ENCODE results near the gene PLXNA4. TPM values are rescaled to one million over a fixed set of nuclear protein-coding genes. Genes with fewer than 3 reads are reported as not detected.

PLXNA4 gene
- total and polyA plus RNA-seq, 8 donors, result 1.9 to 6.6 (median 3.4) TPM

GRCh38 chr7:132472463-132473120, 103.7 kb downstream of the PLXNA4 start:
- intact Hi-C loops (cut with DNase I), result no loop called here
- Histone ChIP-seq H3K9me3 (no peaks in the 10 kb centered on the region), H3K4me1 (no peaks in the 10 kb centered on the region), H3K4me3 (no peak overlapping the region), H3K27me3 (peaks cover 0 to 18% of the 10 kb centered on the region in 2 donors), H3K36me3 (no peaks in the 10 kb centered on the region), H3K27ac (no peak overlapping the region)
- DNase-seq, result peak in 1 of 4 donors; percentile 13
- ATAC-seq, result peak; percentile 57
- TF ChIP-seq CTCF (IDR thresholded peaks at IDR 0.05), result no peak

GRCh38 chr7:132471515-132471914, 104.8 kb downstream of the PLXNA4 start:
- no peak overlapping the region for H3K4me3 ChIP-seq
- no peaks in the 10 kb centered on the region for H3K9me3 ChIP-seq
- intact Hi-C loops (cut with DNase I), result no loop called here
- no peak for TF ChIP-seq CTCF (IDR thresholded peaks at IDR 0.05)
- H3K27me3 ChIP-seq, result peaks cover 0 to 15% of the 10 kb centered on the region in 2 donors
- H3K27ac ChIP-seq, result no peak overlapping the region
- no peaks in the 10 kb centered on the region for H3K36me3 ChIP-seq
- ATAC-seq (no peak), DNase-seq (no peak)
- H3K4me1 ChIP-seq, result no peaks in the 10 kb centered on the region

GRCh38 chr7:132469681-132470080, 106.6 kb downstream of the PLXNA4 start:
- TF ChIP-seq CTCF (IDR thresholded peaks at IDR 0.05), result no peak
- intact Hi-C loops (cut with DNase I), result no loop called here

DNA sequence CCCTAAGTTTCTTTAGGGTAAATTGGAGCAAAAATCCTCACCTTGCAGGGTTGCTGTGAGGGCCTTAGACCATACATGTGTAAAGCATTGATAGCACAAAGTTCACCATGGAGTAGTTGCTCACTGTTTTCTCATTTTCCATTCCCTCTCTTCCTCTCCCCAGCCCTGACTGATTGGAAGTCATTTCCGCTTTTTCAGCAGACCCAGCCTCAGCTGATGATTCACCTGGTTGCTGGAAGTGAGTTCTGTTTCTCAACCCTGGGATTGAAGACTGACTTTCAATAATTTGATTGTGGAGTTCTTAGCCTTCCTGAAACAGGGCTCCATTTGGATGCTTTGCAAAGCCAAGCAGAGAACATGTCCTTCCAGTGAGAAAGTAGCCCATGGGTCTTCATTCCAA, 107.0 kb downstream of the PLXNA4 start:
- no peak for TF ChIP-seq CTCF (IDR thresholded peaks at IDR 0.05)
- H3K9me3 ChIP-seq, result no peaks in the 10 kb centered on the region
- no peaks in the 10 kb centered on the region for H3K4me1 ChIP-seq
- H3K27ac ChIP-seq, result no peak overlapping the region
- intact Hi-C loops (cut with DNase I), result no loop called here
- H3K4me3 ChIP-seq, result no peak overlapping the region
- no peaks in the 10 kb centered on the region for H3K36me3 ChIP-seq
- H3K27me3 ChIP-seq, result no peaks in the 10 kb centered on the region
- ATAC-seq, result no peak
- DNase-seq, result no peak

More at GRCh38 chr7:132469681-132470080, 106.6 kb downstream of the PLXNA4 start:
- DNase-seq (no peak), ATAC-seq (no peak)
- H3K4me3 ChIP-seq, result no peak overlapping the region
- no peaks in the 10 kb centered on the region for H3K27me3 ChIP-seq
- no peaks in the 10 kb centered on the region for H3K9me3 ChIP-seq
- no peaks in the 10 kb centered on the region for H3K36me3 ChIP-seq
- H3K27ac ChIP-seq, result no peak overlapping the region
- no peaks in the 10 kb centered on the region for H3K4me1 ChIP-seq

DNA sequence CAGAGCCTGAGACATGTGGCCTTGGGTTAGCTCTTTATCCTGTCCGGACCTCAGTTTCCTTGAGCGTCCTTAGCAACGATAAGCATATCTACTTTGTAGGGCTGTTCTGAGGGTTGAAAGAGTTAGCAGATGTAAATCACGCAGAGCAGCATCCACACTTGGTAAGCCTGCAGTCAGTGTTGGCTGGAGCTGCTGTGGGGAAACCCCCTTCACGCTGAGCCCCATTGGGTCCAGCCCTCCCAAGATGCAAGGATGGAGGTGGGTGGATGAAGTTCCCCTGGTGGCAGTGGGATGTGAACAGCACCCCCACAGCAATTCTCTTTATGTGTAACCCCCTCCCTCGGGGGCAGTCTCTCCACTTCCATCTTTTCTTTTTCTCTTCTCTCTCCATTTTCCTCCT, 109.9 kb downstream of the PLXNA4 start:
- TF ChIP-seq CTCF (IDR thresholded peaks at IDR 0.05), result no peak
- ATAC-seq (no peak), DNase-seq (no peak)
- no peak overlapping the region for H3K27ac ChIP-seq
- H3K4me3 ChIP-seq, result no peak overlapping the region
- H3K4me1 ChIP-seq, result no peaks in the 10 kb centered on the region
- no peaks in the 10 kb centered on the region for H3K9me3 ChIP-seq
- H3K27me3 ChIP-seq, result no peaks in the 10 kb centered on the region
- H3K36me3 ChIP-seq, result no peaks in the 10 kb centered on the region
- intact Hi-C loops (cut with DNase I), result no loop called here
